HepG2 (cell line): ENCODE measurements around the gene PHRF1. TPM values are rescaled to one million over a fixed set of nuclear protein-coding genes. Genes with fewer than 3 reads are reported as not detected.
"Not testable (repeated sequence)": the region's sequence is repeated elsewhere in the genome, so short reads cannot be mapped to it uniquely, and the experiment has no call there.

Source experiments
- ATAC-seq: fragments of 200-7000 bp; cut with Tn5 transposase; 3 replicates; pipeline ENCODE4 v1.9.1; 2020; ENCODE audit warnings: mild to moderate bottlenecking, moderate library complexity
- BruUV-seq: library from RNA; stranded (reverse); fragments of 400-500 nt; replicated peaks from 2 replicates; lab custom pipeline; 2021; lab: Mats Ljungman, UMichigan
- CTCF ChIA-PET: fragments of 300-600 bp; formaldehyde crosslinking; extraction: SDS; loops from one replicate; lab custom pipeline; 2021; ENCODE audit warnings: low total read pairs, inconsistent platforms, low intra/inter-chr PET ratio; lab: Yijun Ruan, JAX
- POLR2A ChIA-PET: fragments of 350-600 bp; sonication (Branson Sonifier 250); formaldehyde crosslinking; loops from one replicate; lab custom pipeline; 2020; ENCODE audit warnings: antibody characterized with exemption, inconsistent platforms; lab: Yijun Ruan, JAX
- DNase-seq: peaks from one replicate; pipeline ENCODE4 v3.0.0-alpha.2; 2015; ENCODE audit warnings: low spot score
- FAIRE-seq: peaks from 3 replicates; lab custom pipeline; 2011; peaks lifted over from hg19 to GRCh38; lab: Jason Lieb, UNC
- H2AFZ ChIP-seq: one replicate; pipeline ENCODE4 v1.6.1; 2011; ENCODE audit warnings: low read length, inconsistent platforms
- H3K27ac ChIP-seq: fragments of 300-600 bp; 3 replicates; pipeline ENCODE4 v1.8.0; 2011; ENCODE audit warnings: mixed run types, mild to moderate bottlenecking, mixed read lengths, low read length, inconsistent platforms; ENCODE audit not compliant: insufficient read depth; ENCODE audit errors: extremely low read length
- H3K27me3 ChIP-seq, 2 experiments: fragments of 200-600 bp in 1 of 2; 2 replicates in 1 of 2; 3 replicates in 1 of 2; pipeline versions ENCODE4 v1.6.0 to v1.8.0; 2011; ENCODE audit warnings: low read length in 2 of 2, mild to moderate bottlenecking in 2 of 2, moderate library complexity in 2 of 2, inconsistent platforms in 1 of 2; ENCODE audit not compliant: insufficient read depth in 2 of 2, control insufficient read depth in 1 of 2
- H3K36me3 ChIP-seq, 2 experiments: fragments of 200-600 bp in 1 of 2; replicated peaks in 1 of 2; 2 replicates in 1 of 2; 3 replicates in 1 of 2; pipeline versions ENCODE4 v1.5.1 to v1.8.0; 2011; ENCODE audit warnings: low read length in 2 of 2, inconsistent platforms in 1 of 2; ENCODE audit not compliant: insufficient read depth in 2 of 2, control insufficient read depth in 1 of 2
- H3K4me1 ChIP-seq: 2 replicates; pipeline ENCODE4 v1.5.1; 2012; ENCODE audit warnings: low read length, inconsistent platforms; ENCODE audit not compliant: insufficient read depth
- H3K4me2 ChIP-seq: 2 replicates; pipeline ENCODE4 v1.6.0; 2011; ENCODE audit warnings: low read depth, low read length, inconsistent platforms
- H3K4me3 ChIP-seq, 3 experiments: fragments of 200-600 bp in 1 of 3; sonication (generic), shearing (Covaris generic) in 1 of 3; replicated peaks in 1 of 3; 2 replicates each; pipeline ENCODE4 v1.5.1; 2011 to 2016; ENCODE audit warnings: low read length in 3 of 3, inconsistent platforms in 2 of 3, low read depth in 2 of 3, mild to moderate bottlenecking in 2 of 3, control low read depth in 1 of 3, mixed read lengths in 1 of 3; ENCODE audit not compliant: insufficient read depth in 1 of 3
- H3K79me2 ChIP-seq: one replicate; pipeline ENCODE4 v1.6.1; 2011; ENCODE audit warnings: low read length, inconsistent platforms; ENCODE audit not compliant: insufficient read depth
- H3K9ac ChIP-seq: 2 replicates; pipeline ENCODE4 v1.6.0; 2011; ENCODE audit warnings: mild to moderate bottlenecking, low read depth, low read length, inconsistent platforms; ENCODE audit not compliant: insufficient read depth
- H3K9me3 ChIP-seq: 2 replicates; pipeline ENCODE4 v1.5.1; 2012; ENCODE audit warnings: mild to moderate bottlenecking, low read length
- H4K20me1 ChIP-seq: 2 replicates; pipeline ENCODE4 v1.6.0; 2011; ENCODE audit warnings: inconsistent platforms, mild to moderate bottlenecking, low read length, moderate library complexity; ENCODE audit not compliant: insufficient read depth
- MAFF ChIP-seq: IDR thresholded peaks from 2 replicates; pipeline ENCODE4 v1.6.1; 2011; ENCODE audit warnings: low read depth, low read length, improper control_type of control experiment
- MAFK ChIP-seq, 2 experiments: IDR thresholded peaks in 1 of 2; conservative IDR thresholded peaks in 1 of 2; 2 replicates each; pipeline ENCODE4 v1.6.1; 2011; ENCODE audit warnings: improper control_type of control experiment in 2 of 2, low read length in 2 of 2
- RAD51 ChIP-seq: fragments of 450-650 bp; IDR thresholded peaks from 2 replicates; pipeline ENCODE4 v1.6.1; 2016; ENCODE audit warnings: borderline replicate concordance
- WGBS: methylation state at CpG from one replicate; pipeline ENCODE4 v1.1.6; 2017; ENCODE audit warnings: low lambda C conversion rate; 5-methylcytosine and 5-hydroxymethylcytosine counted together
- in situ Hi-C: cut with HindIII; loops from 2 replicates; pipeline ENCODE4 v1.10.0; 2017; ENCODE audit warnings: low pct_unique_long_range_greater_than_20kb; ENCODE audit not compliant: extremely low pct_ligation_motif_present
- intact Hi-C: fragments of 100-400 bp; cut with micrococcal nuclease; formaldehyde crosslinking; loops from one replicate; pipeline ENCODE4 v1.10.0; 2022; ENCODE audit not compliant: unreplicated experiment
- polyA plus RNA-seq, 8 experiments: library from polyadenylated mRNA; depleted of rRNA in 3 of 8; stranded (reverse) in 7 of 8; unstranded in 1 of 8; fragments of >200 nt; fragmentation: Illumina TruSeq in 4 of 8; extraction: Trizol in 4 of 8; gene quantifications; 2 replicates each; pipeline versions ENCODE4 v1.2.1 to v1.2.3, GENCODE V29; 2011 to 2016; ENCODE audit warnings: low read depth in 4 of 8, missing spikeins in 1 of 8, mixed read lengths in 1 of 8; ENCODE audit not compliant: insufficient read depth in 1 of 8
- total RNA-seq, 5 experiments: library from RNA; depleted of rRNA; stranded (reverse); fragments of >200 nt; fragmentation: Illumina TruSeq; extraction: Trizol; gene quantifications; 2 replicates each; pipeline ENCODE4 v1.2.3, GENCODE V29; 2016; ENCODE audit warnings: low read depth in 1 of 5
- TF ChIP-seq, protein P1 (sequence below), 2 experiments: sonication (generic) in 1 of 2; formaldehyde crosslinking in 1 of 2; IDR thresholded peaks; 2 replicates each; pipeline versions ENCODE4 v1.5.1 to v1.6.1; 2011 to 2020; ENCODE audit warnings: borderline replicate concordance in 1 of 2, low read depth in 1 of 2, low read length in 1 of 2, mild to moderate bottlenecking in 1 of 2, missing genetic modification reagents in 1 of 2, moderate library complexity in 1 of 2

The PHRF1 gene
- total and polyA plus RNA-seq, 2 of the 13 experiments (the other 11 are each of a cell fraction or from before 2014, with no cell fraction given): 8.2 to 16.7 TPM

- H3K27me3 ChIP-seq, CTCF ChIA-PET, FAIRE-seq, POLR2A ChIA-PET, H3K27ac ChIP-seq, ATAC-seq, H3K9me3 ChIP-seq, DNase-seq, H3K36me3 ChIP-seq, in situ Hi-C loops, BruUV-seq, intact Hi-C loops, H2AFZ ChIP-seq: not testable (repeated sequence)
- peaks cover 24% of the 10 kb centered on the region for H3K79me2 ChIP-seq
- 19% methylated on average over 14 of the region's 14 CpGs for WGBS
- H4K20me1 ChIP-seq: peaks cover 22% of the 10 kb centered on the region
- H3K4me3 ChIP-seq: peak overlapping the region; percentile 61 to 80 (median 66); a peak in 5 of 6 replicates
- TF ChIP-seq, protein P1, sequence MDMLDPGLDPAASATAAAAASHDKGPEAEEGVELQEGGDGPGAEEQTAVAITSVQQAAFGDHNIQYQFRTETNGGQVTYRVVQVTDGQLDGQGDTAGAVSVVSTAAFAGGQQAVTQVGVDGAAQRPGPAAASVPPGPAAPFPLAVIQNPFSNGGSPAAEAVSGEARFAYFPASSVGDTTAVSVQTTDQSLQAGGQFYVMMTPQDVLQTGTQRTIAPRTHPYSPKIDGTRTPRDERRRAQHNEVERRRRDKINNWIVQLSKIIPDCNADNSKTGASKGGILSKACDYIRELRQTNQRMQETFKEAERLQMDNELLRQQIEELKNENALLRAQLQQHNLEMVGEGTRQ (IDR thresholded peaks at IDR 0.05; ENCODE audit: low read depth, low read length): peak; percentile 71
- TF ChIP-seq, protein P1 (CRISPR knock-in tag; IDR thresholded peaks at IDR 0.05; ENCODE audit: borderline replicate concordance): peak; percentile 50; the same call in 1 of the 2 replicates
- TF ChIP-seq MAFK (conservative IDR thresholded peaks at IDR 0.05 in 1 of 2, IDR thresholded peaks at IDR 0.05 in 1 of 2; ENCODE audit: low read length in 2 of 2): peak; percentile 53 to 64
- TF ChIP-seq RAD51: peak; percentile 92
- TF ChIP-seq MAFF: peak; percentile 40
- H3K4me2 ChIP-seq: peak overlapping the region; percentile 99
- H3K4me1 ChIP-seq: peaks cover 63% of the 10 kb centered on the region
- peak overlapping the region; percentile 61; the same call in 1 of the 2 replicates for H3K9ac ChIP-seq
These were observed 2.2 kb upstream of the PHRF1 start for GRCh38 chr11:574031-574570.
